GM04504 (cell line): ENCODE data around the gene GATAD2A.
"Not testable (repeated sequence)": the region's sequence is repeated elsewhere in the genome, so short reads cannot be mapped to it uniquely, and the experiment has no call there.

Experiments used
- DNase-seq: peaks from one replicate; pipeline ENCODE4 v3.0.0-alpha.2; 2012; ENCODE audit warnings: low read depth

The GATAD2A gene

GRCh38 chr19:19445911-19446361 is 40.5 kb downstream of the GATAD2A start:
- no peak for DNase-seq

GRCh38 chr19:19446655-19447437 is 41.4 kb downstream of the GATAD2A start:
- DNase-seq: no peak

- DNase-seq: no peak
Observed at GRCh38 chr19:19447536-19448237, 42.2 kb downstream of the GATAD2A start.

GRCh38 chr19:19448238-19448544 is 42.7 kb downstream of the GATAD2A start:
- DNase-seq: no peak

- no peak for DNase-seq
Observed at GRCh38 chr19:19451429-19452242, 46.2 kb downstream of the GATAD2A start.

GRCh38 chr19:19452243-19453124 is 47.0 kb downstream of the GATAD2A start:
- no peak for DNase-seq

- DNase-seq: no peak
Observed at GRCh38 chr19:19453125-19453454, 47.6 kb downstream of the GATAD2A start.

- not testable (repeated sequence) for DNase-seq
Observed at GRCh38 chr19:19455166-19455919, 49.9 kb downstream of the GATAD2A start.

GRCh38 chr19:19457671-19458070 is 52.2 kb downstream of the GATAD2A start:
- DNase-seq: no peak

- no peak for DNase-seq
Observed at GRCh38 chr19:19458110-19458816, 52.8 kb downstream of the GATAD2A start.

- no peak for DNase-seq
Observed at GRCh38 chr19:19459073-19459472, 53.6 kb downstream of the GATAD2A start.

GRCh38 chr19:19459707-19460251 is 54.3 kb downstream of the GATAD2A start:
- peak; percentile 40 for DNase-seq

- DNase-seq: no peak
Observed at GRCh38 chr19:19460258-19460731, 54.8 kb downstream of the GATAD2A start.

- no peak for DNase-seq
Observed at GRCh38 chr19:19460761-19461265, 55.3 kb downstream of the GATAD2A start.

- DNase-seq: no peak
Observed at GRCh38 chr19:19461306-19461670, 55.8 kb downstream of the GATAD2A start.

- no peak for DNase-seq
Observed at GRCh38 chr19:19461671-19462622, 56.5 kb downstream of the GATAD2A start.

- DNase-seq: peak; percentile 59
Observed at GRCh38 chr19:19463348-19464117, 58.1 kb downstream of the GATAD2A start.
